ENCODE results near the gene SRSF9.
"Not testable (repeated sequence)": the region's sequence is repeated elsewhere in the genome, so short reads cannot be mapped to it uniquely, and the experiment has no call there.

Gene SRSF9

GRCh38 chr12:120447992-120448391 is 21.6 kb downstream of the SRSF9 start:
- no peaks in the 10 kb centered on the region for H3K9me2 ChIP-seq (replicated peaks; ENCODE audit: insufficient read depth, low read length)

GRCh38 chr12:120446844-120447178 is 22.7 kb downstream of the SRSF9 start:
- H2AFZ ChIP-seq (ENCODE audit: low read length) = peak overlapping the region; percentile 72
- H3K27me3 ChIP-seq (replicated peaks; ENCODE audit: insufficient read depth, low read length); H3K9me2 ChIP-seq (replicated peaks; ENCODE audit: insufficient read depth, low read length); H3K36me3 ChIP-seq (replicated peaks; ENCODE audit: insufficient read depth, low read length); H3K4me1 ChIP-seq (ENCODE audit: low read length); DNase-seq; H4K20me1 ChIP-seq (ENCODE audit: insufficient read depth, low read length); H3K9me3 ChIP-seq (replicated peaks; ENCODE audit: insufficient read depth, low read length); H3F3A ChIP-seq (ENCODE audit: insufficient read depth, low read length): not testable (repeated sequence)
- H3K27ac ChIP-seq (ENCODE audit: low read length) = peak overlapping the region; percentile 83; the same call in 1 of the 2 replicates
- peak overlapping the region; percentile 90 for H3K4me3 ChIP-seq (ENCODE audit: low read length)
- H3K4me2 ChIP-seq (ENCODE audit: low read depth, low read length) = peak overlapping the region; percentile 47; the same call in 1 of the 2 replicates
- H3K9ac ChIP-seq (ENCODE audit: low read length) = peak overlapping the region; percentile 80
- H3K79me2 ChIP-seq (ENCODE audit: low read length) = peaks cover 67% of the 10 kb centered on the region

More at GRCh38 chr12:120447992-120448391, 21.6 kb downstream of the SRSF9 start:
- no peak overlapping the region for H2AFZ ChIP-seq (ENCODE audit: low read length)
- H3K79me2 ChIP-seq (ENCODE audit: low read length) = peaks cover 63% of the 10 kb centered on the region
- H3K4me3 ChIP-seq (ENCODE audit: low read length) = no peak overlapping the region
- H3K9ac ChIP-seq (ENCODE audit: low read length) = no peak overlapping the region
- no peak for DNase-seq
- H3K36me3 ChIP-seq (replicated peaks; ENCODE audit: insufficient read depth, low read length) = no peaks in the 10 kb centered on the region
- H3K27me3 ChIP-seq (replicated peaks; ENCODE audit: insufficient read depth, low read length) = no peaks in the 10 kb centered on the region
- no peak for TF ChIP-seq EZH2 (optimal IDR thresholded peaks at IDR 0.05; ENCODE audit: low read depth, low read length)
- no peak for TF ChIP-seq CTCF (IDR thresholded peaks at IDR 0.05; ENCODE audit: low read length)
- no peak for TF ChIP-seq EZH2phosphoT487 (IDR thresholded peaks at IDR 0.05; ENCODE audit: low read length)
- H3K4me2 ChIP-seq (ENCODE audit: low read depth, low read length) = no peak overlapping the region
- H3F3A ChIP-seq (ENCODE audit: insufficient read depth, low read length) = no peaks in the 10 kb centered on the region; the same call in 1 of the 2 replicates
- no peak overlapping the region for H3K27ac ChIP-seq (ENCODE audit: low read length)
- H4K20me1 ChIP-seq (ENCODE audit: insufficient read depth, low read length) = no peaks in the 10 kb centered on the region
- no peaks in the 10 kb centered on the region for H3K9me3 ChIP-seq (replicated peaks; ENCODE audit: insufficient read depth, low read length)
- H3K4me1 ChIP-seq (ENCODE audit: low read length) = no peaks in the 10 kb centered on the region

GRCh38 chr12:120445911-120446843 is 23.4 kb downstream of the SRSF9 start, which contains the start of the genes GATC and TRIAP1:
GATC (plus strand) TSS chr12:120446444; CDS start chr12:120446481, 37 bp downstream.
TRIAP1 (minus strand) TSS chr12:120446384; CDS start chr12:120446372, 12 bp downstream.
- Histone ChIP-seq H3K9me3 (replicated peaks; ENCODE audit: insufficient read depth, low read length) (no peaks in the 10 kb centered on the region), H3K9me2 (replicated peaks; ENCODE audit: insufficient read depth, low read length) (no peaks in the 10 kb centered on the region), H4K20me1 (ENCODE audit: insufficient read depth, low read length) (no peaks in the 10 kb centered on the region), H3K27me3 (replicated peaks; ENCODE audit: insufficient read depth, low read length) (no peaks in the 10 kb centered on the region), H3K4me3 (ENCODE audit: low read length) (peak within 1 kb of the TSS; percentile 90), H3K36me3 (replicated peaks; ENCODE audit: insufficient read depth, low read length) (no peaks in the 10 kb centered on the region), H3K4me2 (ENCODE audit: low read depth, low read length) (peak within 1 kb of the TSS; percentile 65), H3K9ac (ENCODE audit: low read length) (peak within 1 kb of the TSS; percentile 80), H3K27ac (ENCODE audit: low read length) (peak within 1 kb of the TSS; percentile 83), H3K79me2 (ENCODE audit: low read length) (peaks cover 68% of the 10 kb centered on the region), H3K4me1 (ENCODE audit: low read length) (no peaks in the 10 kb centered on the region), H3F3A (ENCODE audit: insufficient read depth, low read length) (no peaks in the 10 kb centered on the region; the same call in 1 of the 2 replicates), H2AFZ (ENCODE audit: low read length) (peak within 1 kb of the TSS; percentile 72)
- TF ChIP-seq EZH2 (optimal IDR thresholded peaks at IDR 0.05; ENCODE audit: low read depth, low read length) = no peak
- no peak for TF ChIP-seq EZH2phosphoT487 (IDR thresholded peaks at IDR 0.05; ENCODE audit: low read length)
- no peak for TF ChIP-seq CTCF (IDR thresholded peaks at IDR 0.05; ENCODE audit: low read length)
- DNase-seq = peak; percentile 75
